HG03565 (cell line): ENCODE results near the gene CARF.
"Not testable (repeated sequence)": the region's sequence is repeated elsewhere in the genome, so short reads cannot be mapped to it uniquely, and the experiment has no call there.

Experiments
- ATAC-seq: cut with Tn5 transposase; IDR thresholded peaks from one replicate; pipeline ENCODE4 v1.9.1; 2021; ENCODE audit warnings: mild to moderate bottlenecking, moderate library complexity; ENCODE audit not compliant: unreplicated experiment

The CARF gene, protein sequence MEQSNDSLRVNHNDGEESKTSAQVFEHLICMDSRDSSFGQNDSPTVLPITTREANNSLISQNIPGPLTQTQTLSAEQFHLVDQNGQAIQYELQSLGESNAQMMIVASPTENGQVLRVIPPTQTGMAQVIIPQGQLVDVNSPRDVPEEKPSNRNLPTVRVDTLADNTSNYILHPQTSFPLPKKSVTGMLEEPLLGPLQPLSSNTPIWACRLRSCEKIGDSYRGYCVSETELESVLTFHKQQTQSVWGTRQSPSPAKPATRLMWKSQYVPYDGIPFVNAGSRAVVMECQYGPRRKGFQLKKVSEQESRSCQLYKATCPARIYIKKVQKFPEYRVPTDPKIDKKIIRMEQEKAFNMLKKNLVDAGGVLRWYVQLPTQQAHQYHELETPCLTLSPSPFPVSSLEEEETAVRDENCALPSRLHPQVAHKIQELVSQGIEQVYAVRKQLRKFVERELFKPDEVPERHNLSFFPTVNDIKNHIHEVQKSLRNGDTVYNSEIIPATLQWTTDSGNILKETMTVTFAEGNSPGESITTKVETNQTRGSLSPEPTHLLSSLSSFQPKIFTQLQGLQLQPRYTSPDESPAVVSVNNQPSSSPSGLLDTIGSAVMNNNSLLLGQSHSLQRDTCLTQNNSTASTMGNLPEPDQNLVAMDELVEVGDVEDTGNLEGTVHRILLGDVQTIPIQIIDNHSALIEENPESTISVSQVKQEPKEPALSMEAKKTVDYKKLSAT

DNA sequence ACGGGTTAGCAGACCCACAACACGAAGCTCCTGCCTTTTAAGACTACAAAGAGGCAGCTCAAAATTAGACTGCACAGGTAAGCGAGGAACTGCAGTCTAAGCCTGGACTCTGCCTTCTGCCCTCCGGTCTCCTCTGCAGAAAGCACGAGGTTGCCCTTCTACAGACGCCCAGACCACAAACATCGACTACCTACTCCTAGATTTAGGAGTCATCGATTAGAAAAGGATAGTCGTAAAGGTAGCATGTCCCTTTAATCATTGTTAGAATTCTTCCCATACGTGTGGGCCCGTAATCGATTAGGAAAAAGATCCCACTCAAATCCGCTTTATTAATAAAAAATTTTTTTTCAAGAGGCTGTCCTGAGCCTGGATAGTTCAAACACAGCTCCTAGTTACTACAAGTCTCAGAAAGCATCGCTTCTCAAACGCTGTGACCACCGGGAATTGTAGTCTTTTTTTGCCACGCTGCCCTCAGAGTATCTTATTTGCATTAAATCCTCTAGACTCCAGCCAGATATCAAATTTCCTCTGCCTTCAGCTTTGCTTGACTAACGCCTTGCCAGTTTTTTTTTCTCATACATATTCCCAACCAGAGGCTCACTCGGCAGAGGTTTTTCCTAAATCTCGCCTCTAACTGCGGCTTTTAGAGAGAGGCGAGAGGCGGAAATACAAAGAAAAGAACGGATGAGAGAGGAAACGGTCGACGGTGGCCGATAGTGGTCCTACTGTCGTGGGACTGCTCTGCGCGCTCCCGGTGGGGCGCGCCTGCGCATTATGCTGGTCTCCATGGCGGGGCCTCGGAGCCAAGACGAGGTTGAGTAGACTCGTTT lies at the start of gene CARF, which contains the start of gene WDR12:
CARF (plus strand) TSS at position 764 of the 830 bp plus-strand sequence. CDS start 29,628 bp downstream, outside the sequence.
WDR12 (minus strand) TSS at position 162 of the 830 bp plus-strand sequence. CDS start 197 bp downstream, outside the sequence.
- peak; percentile 62 for ATAC-seq

DNA sequence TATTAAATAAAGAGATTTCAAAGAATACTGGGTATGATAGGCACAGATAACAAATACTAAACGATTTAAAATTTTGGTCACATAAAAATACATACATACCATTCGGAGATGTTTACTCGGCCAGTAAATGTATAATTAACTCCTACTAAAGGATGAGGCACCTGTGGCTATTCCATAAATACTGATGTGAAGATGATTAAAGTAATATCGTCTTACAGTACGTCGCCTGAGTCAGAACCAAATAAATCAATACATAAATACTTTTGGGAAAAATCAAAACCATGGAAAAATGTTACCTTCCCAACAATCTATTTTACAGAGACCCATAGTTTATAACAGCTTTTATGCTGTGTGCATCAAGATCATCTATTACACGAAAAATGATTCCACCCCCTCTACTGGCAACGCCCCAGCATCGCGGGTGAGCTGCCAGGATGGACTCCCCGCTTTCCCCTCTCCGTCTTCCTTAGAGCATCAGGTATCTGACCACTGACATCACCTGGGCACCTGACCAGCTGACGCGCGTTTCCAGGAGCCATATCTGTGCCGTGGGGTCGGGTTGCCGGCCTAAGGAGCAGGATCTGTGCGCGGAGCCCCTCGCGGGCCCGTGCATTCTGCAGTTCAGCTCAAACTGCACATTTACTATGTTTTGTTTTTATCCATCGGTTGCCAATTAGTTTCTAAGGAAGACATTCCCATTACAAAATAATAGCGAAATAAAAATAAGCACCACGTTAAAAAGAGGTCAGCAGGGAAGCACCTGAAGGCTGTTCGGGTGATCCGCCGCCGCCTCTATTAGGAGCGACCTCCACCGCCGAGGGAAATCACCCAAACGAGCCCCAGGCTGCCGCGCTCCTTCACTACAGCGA lies 41.4 kb upstream of the CARF start:
- ATAC-seq, result peak; percentile 45

DNA sequence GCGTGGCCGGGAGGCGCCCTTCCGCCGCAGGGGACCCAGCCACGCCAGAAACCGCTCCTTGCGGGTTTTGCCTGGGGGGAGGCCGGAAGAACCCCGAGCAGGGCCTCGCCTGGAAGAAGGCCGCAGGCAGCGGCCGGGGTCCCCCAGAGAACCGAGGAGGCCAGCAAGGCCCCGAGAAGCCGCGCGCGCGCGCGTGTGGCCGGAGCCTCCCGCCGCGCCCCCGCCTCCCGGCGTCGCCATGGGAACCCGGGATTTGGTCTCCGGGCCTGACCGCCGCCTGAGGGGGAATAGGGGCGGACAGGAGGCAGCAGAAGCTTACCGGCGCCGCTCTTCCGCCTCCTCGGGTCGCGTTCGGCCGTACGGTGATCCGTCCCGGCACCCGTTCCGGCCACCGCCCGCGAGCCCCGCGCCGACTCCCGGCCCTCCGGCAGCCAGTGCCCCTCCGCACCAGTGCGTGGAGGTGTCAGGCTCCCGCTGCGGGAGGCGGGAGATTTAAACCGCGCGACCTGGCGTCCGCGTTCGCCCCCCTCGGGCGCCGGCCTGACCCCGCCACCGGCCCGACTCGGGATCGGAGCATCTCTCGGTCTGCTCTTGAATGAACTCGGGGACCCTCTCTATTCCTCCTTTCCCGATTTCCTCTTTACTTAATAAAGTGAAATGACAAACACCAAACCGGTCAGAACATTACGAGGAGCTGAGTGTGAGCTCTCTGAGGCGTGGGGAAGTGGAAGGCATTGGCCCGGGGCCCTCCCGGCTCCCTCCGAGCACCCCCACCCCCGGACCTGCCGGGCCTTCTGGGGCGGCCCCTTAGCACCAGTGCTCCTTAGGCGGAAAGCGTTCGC lies 40.6 kb upstream of the CARF start, which contains the start of gene ICA1L:
ICA1L (minus strand) TSS at position 467 of the 842 bp plus-strand sequence. CDS start 42,757 bp downstream, outside the sequence.
- peak; percentile 42 for ATAC-seq

DNA sequence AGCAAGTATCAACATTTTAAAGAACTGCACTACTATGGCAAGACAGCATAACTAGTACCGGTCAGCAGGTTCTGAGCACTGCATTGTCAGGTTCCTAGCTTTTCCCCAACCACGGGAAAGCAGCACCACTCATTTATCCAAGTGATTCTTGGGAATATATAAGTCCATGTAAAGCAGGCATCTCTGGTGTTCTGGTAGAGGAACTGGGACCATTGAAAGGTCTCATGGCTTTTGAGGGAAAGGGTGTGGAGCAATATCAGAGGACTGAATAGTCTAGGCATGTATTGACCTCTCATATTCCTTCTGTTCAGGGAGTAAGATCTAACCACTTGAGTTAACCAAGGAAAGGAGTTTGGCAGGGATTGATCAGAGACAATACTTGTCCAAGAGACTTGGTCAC lies 34.4 kb upstream of the CARF start:
- no peak for ATAC-seq

DNA sequence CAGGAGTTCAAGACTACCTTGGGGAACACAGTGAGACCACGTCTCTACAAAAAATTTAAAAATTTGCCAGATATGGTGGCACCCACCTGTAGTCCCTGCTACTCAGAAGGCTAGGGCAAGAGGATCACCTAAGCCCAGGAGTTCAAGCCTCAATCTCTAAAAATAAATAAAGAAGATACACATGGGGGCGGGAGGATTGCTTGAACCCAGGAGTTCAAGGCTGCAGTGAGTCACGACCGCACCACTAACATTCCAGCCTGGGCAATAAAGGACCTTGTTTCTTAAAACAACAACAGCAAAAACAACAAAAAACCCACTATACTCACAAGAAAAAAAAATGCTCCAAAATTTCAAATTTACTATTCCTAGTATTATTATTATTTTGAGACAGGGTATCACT lies 30.5 kb upstream of the CARF start:
- ATAC-seq, result no peak

DNA sequence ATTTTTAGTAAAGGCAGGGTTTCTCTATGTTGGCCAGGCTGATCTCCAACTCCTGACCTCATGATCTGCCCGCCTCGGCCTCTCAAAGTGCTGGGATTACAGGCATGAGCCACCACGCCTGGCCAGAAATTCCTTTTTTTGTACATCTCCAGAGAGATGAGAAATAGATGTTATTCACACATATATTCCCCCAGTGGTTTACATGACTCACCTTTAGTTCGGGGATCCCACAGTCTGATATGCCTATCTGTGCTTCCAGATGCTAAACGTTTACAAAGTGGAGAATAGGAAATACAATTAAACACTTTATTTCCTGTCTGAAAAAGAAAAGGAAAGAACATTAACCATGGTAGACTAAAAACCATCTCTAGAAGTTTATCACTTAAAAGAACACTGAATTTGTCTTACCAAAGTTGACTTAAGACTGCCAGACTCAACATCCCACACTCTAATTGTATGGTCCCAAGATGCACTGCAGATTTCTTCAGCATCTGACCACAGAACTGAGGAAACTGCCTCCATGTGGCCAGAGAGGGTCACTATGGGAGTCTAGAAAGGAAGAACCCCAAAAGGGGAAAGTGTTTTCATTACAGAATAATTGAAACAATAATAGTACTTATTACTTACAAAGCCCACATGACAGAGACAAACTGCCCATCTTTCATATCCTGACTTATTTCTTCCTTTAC lies 27.9 kb upstream of the CARF start:
- ATAC-seq, result no peak

DNA sequence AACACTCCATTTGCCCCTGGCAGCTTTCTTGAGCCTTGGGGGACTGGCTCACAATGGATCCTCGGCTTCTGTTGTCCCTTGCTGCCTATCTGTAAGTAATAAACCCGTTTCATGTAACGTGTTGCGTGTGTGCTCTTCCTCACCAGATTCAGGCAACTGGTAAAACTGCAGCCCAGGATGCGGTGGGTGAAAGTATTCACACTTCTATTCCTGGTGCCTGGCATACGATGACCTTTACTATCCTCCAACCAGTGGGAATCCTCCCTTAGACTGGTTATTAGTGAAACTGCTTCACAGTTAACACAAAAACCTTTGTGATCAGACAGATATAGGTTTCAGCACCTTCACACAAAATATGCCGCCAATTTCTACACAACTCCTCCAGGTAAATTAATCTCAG lies 26.9 kb upstream of the CARF start:
- ATAC-seq, result no peak

DNA sequence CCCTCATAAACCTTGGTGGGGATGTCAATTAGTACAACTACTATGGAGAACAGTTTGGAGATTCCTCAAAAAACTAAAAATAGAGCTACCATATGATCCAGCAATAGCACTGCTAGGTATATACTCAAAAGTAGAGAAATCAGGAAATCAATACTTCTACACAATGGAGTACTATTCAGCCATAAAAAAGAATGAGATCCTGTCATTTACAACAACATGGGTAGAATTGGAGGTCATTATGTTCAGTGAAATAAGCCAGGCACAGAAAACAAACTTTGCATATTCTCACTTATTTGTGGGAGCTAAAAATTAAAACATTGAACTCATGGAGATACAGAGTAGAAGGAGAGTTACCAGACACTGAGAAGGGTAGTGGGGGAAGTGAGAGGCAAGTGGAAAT lies 6.6 kb upstream of the CARF start:
- ATAC-seq, result not testable (repeated sequence)

DNA sequence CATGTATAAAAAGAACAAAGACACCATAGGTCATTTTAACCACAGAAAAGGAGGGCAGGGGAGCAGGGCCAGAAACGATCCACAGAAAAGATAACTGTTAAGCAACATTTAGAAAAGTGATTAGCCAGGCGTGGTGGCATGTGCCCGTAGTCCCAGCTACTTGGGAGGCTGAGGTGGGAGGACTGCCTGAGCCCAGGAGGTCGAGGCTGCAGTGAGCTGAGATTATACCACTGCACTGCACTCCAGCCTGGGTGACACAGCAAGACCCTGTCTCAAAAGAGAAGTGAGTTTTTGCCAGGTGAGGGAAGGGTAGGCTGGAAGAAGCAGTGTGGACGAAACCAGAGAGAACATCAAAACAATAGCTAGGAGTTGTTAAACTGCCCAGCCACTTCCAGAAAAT lies 3.9 kb upstream of the CARF start:
- no peak for ATAC-seq

DNA sequence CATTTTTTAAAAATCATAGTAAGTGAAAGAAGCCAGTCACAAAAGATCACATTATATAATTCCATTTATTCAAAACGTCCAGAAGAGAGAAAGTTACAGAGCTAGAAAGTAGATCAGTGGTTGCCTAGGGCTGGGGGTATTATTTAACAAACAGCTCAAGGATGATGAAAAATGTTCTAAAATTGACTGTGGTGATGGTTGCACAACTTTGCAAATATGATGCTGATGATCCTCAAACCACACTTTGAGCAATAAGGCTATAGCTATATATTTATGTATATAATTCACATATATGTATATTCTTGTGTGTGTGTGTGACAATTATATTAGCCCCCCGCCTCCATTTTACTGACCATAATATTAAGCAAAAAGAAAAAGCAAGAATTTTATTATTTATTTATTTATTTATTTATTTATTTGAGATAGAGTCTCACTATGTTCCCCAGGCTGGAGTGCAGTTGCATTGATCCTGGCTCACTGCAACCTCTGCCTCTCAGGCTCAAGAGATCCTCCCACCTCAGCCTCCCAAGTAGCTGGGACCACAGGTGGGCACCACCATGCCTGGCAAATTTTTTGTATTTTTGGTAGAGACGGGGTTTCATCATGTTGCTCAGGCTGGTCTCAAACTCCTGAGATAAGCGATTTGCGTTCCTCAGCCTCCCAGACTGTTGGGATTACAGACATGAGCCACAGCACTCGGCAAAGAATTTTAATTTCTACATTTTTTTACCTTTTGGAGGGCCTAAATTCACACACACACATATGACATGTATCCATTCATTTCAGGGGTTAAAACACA lies 2.5 kb upstream of the CARF start:
- ATAC-seq, result no peak

DNA sequence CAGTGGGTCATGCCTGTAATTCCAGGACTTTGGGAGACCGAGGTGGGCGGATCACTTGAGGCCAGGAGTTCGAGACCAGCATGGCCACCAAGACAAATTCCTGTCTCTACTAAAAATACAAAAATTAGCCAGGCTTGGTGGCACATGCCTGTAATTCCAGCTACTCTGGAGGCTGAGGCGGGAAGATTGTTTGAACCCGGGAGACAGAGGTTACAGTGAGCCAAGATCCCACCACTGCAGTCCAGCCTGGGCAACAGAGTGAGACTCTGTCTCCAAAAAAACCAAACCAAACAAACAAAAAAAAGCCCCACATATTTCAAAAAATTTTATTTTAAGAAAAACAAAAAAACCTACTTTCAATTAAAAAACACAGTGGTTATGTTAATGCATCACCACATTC lies 1.8 kb upstream of the CARF start:
- not testable (repeated sequence) for ATAC-seq

DNA sequence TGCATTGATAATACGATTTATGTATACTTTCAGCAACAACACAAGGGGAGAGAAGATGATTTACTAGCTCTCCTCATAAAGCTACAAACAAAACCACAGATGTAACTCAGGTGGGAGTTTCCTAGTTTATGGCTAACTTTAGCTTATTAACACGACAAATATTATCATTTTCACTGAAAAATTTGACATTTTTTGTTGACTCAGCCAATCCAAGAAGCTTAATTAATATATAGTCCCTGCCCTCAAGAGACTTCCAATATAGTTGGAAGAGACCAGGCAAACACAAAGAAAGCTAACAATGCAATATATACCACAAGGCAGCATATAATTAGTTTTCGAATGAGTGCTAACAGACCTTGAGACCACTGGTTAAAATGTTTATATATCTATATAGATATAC lies 1.4 kb upstream of the CARF start:
- no peak for ATAC-seq

DNA sequence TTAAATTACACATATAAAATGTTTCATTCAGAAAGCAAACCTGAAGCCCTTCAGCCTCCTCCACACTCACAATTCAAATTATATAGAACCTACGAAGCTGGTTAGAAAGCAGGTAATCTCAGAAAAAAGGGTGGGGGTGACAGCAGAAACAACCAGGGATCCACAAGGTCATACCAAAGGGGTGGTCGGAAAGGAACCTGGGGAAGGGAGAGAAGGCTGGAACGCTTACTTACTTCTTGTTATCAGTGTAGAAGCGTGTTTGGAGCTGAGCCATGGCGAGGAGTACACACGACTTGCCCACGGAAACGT lies 918 bp upstream of the CARF start:
- no peak for ATAC-seq

DNA sequence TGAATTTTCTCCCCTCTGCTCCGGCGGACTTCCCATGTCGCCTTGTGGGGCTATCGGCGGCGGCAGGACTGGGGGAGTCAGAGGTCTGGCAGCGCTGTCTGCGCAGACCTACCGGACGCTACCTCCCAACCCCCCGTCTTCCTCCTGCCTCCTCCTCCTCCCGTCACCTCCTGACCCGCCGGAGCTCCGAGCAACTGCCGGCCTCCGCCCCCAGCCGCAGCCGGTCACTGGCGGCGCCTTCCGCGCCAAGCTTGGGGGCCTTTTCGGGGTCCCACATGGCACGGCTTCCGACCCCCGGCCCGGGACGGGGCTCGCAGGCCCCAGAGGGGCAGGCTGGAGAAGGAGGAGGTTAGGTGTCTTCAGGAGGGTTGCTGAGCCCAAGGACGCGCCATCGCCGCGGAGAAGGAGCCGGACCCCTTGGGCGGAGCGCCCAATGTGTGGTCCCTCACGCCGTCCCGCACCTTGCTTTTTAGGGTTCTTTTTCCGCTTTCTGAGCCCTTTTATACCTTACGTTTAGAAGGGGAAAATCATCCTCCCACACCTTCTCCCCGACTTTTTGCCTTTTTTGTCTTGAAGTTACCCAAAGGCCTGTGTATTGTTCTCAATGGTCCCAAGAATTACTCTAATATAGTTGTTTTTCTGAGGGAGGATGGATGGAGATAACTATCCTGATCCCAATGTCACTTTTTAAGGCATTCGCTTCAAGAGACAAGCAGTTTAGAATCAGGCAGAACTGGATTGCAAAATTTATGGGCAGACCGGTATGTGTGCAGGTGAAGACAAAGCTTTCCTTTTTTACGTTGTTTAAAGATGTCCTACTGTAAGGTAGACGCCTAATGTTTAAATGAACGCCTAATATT lies 497 bp downstream of the CARF start:
- ATAC-seq, result peak; percentile 34

DNA sequence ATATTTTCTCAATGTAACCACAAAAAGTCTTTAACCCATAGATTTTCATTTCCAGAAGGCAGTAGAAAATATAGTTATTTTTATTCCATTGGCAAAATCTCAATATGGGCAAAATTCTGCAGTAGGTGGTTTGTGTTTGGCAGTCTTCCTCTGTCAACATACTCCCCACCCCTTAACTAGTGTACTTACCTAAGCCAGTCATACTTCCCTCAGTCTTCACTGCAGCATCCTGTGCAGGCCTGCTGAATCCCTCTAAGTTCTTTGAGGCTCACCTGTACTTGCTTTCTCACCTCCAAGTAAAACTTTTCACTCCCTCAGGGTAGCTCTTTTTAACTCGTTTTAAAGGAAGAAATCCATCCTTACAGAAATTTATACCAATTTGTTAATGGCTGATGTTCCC lies 6.8 kb downstream of the CARF start:
- ATAC-seq, result no peak

DNA sequence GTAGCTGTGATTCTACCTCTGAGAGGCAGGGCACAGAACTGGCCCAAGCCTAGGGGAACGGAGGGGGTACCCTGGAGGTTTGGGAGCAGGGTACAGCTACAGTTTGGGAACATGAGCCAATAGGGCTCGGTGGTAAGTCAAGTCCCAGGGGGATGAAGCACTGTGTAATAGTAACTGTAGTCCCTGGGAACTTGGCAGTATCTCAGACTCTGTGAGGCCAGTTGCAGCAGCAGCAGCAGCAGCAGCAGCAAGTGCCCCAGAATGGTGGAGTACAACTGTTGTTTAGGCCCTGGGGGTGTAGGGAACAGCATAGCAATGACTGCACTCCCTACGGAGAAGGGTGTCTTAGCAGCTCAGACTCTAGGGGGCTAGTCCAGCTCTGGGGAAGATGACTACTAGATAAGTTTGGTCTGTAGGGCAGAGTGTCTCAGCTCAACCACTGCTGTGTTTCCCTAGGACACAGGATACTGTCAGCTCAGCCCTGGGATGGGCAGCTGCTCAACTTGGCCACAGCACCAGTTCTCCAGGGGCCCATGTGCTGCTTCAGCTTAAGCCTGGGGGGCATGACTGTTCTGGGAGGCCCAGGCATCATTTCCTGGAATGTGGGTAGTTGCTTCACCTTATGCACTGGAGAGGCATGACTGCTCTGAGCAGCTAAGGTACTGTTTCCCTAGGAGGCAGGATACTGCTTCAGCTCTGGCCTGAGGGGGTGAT lies 20.5 kb downstream of the CARF start:
- ATAC-seq, result no peak

DNA sequence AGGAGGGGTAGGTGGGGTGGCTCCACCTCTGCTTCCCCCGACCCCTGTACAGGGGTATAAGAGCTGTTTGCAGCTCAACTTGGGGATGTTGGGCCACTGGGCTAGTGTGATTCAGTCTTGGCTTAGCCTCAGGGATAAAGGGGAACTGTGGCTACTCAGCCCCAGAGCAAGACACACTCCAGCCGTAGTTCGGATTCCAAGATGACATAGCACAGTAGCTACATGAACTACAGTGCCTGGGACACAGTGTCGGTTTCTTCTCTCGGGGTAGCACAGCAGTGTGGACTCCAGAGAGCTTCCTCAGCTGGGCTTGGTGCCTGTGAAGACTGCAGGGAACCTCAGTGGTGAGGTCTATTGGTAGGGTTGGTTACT lies 21.1 kb downstream of the CARF start:
- no peak for ATAC-seq
